Activated CD4-positive, alpha-beta T cell treated with anti-CD3 and anti-CD28 coated beads, Interleukin-2, Interleukin-4, amounts not matched to agents 100 ng/mL and 50 ng/mL, durations not matched to agents 16 hours and 8 hours (primary cell): Measurements from ENCODE around the gene SETD1B.
"Not testable (repeated sequence)": the region's sequence is repeated elsewhere in the genome, so short reads cannot be mapped to it uniquely, and the experiment has no call there.

Experiments used
- DNase-seq: peaks from one replicate; pipeline ENCODE4 v3.0.0-alpha.2; 2020; ENCODE audit warnings: low spot score

SETD1B gene

DNA sequence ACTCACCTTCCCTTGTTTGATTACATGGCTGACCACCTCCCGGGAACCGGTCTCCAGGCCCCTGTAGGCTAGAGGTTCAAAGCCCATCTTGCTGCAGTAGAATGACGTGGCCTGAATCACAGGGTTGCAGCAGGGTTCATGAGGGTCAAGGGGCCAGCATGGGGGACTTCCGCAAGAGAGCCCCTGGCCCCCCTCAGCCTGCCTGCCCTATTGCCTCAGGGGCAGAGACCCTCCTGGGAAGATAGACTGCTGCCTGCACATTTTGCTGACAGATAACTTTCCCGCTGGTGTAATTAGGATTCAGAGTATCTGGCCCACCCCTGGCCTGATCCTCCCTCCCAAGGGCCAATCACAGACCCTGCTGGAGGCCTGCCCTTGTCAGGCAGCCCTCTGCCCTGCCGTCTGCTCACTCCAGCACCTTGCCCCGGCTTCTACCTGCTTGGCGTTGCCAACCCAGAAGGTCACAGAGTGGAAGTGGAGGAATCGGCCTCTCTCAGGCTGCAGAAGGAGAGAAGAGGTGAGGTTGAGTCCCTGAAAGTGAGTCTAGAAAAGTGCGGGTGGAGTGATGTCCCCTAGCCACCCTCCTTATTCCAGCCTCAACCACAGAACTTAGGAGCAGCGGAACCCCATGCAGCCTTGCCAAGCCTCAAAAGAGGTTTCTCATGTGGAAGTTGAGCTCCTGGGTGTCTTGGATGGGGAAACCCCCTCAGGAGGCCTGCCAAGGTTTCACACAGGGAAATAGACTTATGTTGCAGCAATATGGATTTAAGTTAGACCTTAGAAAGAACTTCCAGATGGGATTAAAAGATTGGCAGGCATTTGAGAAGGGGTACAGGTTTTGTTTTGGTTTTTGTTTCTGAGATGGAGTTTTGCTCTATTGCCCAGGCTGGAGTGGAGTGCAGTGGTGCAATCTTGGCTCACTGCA is 53.8 kb downstream of the SETD1B start:
- DNase-seq, result no peak

DNA sequence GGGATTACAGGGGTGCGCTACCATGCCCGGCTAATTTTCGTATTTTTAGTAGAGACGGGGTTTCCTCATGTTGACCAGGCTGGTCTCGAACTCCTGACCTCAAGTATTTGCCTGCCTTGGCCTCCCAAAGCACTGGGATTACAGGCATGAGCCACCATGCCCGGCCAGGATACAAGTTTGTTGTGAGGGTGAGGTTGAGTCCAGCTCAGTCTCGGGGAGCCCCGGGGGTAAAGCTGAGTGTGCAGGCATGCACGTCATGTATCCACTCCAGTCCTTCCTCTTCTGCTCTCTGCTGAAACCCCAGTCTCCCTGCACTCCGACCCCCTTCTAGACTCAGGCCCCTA is 54.5 kb downstream of the SETD1B start:
- DNase-seq, result no peak

DNA sequence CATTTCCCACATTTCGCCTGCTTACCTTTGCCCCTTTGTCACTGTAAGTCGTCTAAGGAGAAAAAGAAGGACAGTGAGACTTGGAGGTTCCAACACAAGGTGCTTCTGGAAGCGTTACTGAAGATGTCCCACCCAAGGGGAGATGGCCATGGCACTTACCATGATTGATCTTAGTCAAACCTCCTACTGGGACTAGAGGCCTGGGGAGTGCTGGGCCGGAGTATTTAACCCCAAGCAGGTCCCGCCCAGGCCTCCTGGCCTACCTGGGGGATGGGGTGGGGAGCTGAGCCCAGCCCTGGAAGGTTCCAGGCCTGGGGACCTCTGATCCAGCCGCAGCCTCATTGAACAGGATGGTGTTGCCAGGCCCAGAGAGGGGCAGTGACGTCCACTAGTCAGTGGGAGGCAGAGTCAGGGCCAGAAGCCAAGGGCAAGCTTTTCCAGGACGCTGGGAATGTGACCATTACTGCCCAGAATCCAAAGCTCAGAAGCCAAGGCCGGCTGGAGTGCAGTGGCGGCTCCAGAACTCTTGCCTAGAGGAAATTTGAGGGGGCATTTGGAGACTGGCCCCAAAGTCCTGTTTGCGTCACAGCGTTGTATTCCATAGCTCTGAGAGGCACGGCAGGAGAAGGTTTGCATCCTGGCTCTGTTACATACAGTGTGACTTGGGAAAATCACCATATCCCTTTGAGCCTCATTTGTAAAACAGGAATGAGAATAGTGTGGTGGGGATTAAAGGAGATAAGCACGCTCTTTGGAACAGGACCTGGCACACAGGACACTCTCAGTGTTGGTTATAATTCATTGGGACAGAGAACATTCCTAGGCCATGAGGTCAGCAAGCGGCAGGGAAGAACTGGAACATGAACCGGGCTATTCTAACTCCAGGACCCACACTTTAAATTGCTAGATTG is 55.1 kb downstream of the SETD1B start, which contains the start of gene HPD:
TSS of gene HPD (minus strand) at position 198 of the 911 bp plus-strand sequence. CDS start at position 162, 36 bp downstream.
- DNase-seq, result no peak

DNA sequence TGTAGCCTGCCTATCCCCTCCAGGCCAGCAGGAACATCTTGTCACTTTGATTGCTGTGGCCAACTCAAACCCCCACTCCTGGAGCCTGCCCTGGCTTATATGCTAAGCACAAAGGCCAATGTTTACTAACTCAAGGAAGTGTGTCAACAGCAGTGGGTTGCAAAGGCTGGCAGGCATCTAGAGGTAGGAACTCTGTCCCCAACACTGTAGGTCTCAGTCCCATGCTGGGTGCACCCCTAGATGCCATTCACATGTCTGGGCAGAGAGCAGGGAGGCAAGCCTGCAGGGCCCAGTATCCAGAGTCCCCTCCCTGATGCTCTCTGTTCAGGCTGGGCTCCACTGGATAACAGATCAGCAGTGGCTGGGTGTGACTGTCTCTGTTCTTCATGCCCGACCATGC is 56.4 kb downstream of the SETD1B start:
- DNase-seq, result no peak

DNA sequence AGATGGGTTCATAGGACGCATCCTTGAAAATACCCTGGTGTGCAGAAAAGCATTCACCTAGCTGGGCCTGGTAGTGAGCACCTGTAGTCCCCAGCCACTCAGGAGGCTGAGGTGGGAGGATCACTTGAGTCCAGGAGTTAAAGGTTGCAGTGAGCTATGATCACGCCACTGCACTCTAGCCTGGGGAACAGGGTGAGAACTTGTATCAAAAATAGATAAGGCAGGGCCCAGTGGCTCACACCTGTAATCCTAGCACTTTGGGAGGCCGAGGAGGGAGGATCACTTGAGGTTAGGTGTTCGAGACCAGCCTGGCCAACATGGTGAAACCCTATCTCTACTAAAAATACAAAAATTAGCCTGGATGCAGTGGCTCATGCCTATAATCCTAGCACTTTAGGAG is 56.9 kb downstream of the SETD1B start:
- not testable (repeated sequence) for DNase-seq

DNA sequence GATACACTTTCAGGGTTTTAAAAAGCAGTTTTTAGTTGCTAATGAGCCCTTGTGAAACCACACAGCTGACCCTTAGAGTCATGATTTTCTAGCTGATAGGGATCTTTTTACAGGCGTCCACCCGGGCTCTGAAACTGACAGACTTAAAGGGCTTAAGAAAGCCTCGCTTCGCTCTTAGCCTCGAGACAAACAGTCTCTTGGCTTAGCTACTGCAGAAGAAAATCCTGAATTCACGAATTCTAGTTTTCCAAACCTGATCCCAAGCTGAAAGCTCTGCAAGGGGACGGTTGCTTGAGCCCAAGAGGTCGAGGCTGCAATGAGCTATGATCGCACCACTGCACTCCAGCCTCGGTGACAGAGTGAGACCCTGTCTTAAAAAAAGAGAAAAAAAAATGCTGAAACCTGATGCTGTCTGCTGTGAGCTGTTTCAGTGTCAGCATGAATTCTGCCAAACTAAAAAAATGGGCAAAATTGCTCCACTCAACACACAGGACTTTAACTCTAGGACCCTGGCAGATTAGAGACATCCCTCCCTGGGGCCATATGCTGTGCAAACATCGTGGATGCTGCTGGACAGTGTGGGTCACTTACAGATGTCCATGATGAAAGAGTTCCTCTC is 57.9 kb downstream of the SETD1B start:
- DNase-seq, result no peak

DNA sequence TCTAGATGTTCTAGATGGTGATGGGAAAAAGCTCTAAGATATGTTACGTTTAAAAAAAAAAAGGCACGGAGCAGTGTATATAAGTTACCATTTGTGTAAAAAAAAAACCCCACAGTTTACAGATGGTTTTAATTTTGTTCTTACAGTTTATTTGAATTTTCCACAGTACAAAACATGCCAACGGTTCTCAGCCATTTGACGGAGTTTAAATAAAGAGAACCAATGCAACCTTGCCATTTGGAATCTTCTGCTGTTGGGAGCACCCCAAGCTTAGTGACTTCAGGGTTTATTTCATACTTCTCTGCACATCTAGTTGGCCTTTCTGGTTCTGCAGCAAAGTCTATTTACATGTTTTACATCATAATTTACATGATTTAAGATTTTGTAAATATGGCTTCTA is 62.5 kb downstream of the SETD1B start:
- DNase-seq, result no peak

DNA sequence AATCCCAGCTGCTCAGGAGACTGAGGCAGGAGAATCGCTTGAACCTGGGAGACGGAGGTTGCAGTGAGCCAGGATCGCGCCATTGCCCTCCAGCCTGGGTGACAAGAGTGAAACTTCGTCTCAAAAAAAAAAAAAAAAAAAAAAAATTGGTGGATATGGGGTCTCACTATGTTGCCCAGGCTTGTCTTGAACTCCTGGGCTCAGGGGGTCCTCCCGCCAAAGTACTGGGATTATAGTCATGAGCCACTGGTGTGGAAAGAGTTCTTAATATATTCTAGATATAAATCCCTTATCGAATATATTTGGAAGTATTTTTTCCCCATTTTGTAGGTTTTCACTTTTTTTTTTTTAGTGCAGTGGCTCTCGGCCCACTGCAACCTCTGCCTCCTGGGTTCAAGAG is 65.4 kb downstream of the SETD1B start:
- not testable (repeated sequence) for DNase-seq

DNA sequence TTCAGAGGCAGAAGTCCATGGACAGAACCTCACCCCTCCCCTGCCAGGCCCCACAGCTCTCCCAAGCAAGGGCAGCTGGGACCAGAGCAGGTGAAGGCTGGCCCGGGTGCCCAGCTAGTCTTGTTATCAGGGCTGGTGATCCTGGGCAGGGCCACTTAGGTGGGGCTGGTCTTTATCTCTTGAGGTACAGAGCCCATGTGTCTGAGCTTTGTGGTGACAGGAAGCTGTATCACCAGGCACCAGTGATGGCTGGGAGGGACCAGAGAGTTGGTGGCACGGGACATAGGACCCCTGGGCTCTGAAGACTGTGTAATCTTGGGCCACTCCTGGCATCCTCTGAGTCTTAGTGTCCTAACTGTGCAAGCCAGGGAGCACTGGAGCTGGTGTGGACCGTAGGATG is 67.7 kb downstream of the SETD1B start:
- DNase-seq, result no peak

DNA sequence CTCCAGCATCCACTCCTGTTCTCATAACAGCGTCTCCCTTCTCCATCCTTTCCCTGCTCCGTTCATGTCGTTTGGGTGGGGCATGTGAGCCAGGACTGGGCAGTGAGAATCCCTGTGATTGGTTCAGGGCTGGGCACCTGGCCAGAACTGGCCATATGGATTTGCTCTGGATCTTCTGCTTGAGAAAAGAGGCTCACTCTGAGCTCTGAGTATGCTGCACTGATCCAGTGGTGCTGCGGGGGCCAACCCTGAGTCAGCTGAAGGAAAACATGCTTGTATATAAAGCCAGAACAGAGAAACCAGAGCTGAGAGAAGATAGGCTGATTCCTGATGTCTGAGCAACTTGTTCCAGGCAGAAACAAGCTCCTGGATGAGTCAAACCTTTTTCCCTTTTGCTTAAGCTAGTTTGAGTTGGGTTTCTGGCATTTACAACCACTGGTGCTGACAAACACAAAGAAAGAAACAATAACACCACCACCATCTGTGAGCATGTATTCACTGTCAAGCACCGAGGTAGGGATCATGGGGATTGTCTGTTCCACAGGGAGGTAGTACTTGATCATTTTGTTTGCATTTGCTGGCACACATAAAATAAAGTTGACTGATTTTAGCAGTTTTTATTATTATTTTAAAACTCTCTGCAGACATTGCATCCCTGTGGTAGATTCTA is 68.9 kb downstream of the SETD1B start:
- DNase-seq, result no peak

DNA sequence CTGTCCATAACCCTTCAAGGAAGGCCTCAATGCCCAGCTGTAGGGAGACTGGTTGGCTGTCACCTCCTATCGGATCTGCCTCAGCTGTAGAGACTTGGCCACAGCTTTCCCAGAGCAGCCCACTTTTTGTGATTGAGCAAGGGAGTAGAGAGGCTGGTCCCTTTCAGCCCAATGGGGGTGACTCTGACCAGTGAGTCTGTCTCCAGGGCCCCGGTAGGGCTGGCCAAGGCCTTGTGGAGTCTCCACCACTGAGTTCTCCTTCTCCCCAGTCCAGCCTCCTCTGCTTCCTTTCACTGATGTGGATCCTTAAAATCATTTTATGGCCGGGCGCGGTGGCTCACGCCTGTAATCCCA is 69.4 kb downstream of the SETD1B start:
- DNase-seq, result no peak

DNA sequence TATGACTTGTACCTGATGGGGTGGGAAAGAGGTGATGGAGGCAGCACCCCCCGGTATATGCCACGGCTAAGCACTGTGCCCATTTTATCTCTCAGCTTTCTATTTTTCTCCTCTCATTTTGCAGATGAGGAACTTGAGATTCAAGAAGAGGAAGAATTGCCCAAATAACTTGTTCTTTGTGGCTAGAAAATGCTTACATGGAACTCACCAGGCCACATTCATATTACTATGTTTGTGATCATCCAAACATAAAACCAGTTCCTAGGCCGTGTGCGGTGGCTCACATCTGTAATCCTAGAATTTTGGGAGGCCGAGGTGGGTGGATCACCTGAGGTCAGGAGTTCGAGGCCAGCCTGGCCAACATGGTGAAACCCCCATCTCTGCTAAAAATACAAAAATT is 70.3 kb downstream of the SETD1B start:
- DNase-seq, result no peak

DNA sequence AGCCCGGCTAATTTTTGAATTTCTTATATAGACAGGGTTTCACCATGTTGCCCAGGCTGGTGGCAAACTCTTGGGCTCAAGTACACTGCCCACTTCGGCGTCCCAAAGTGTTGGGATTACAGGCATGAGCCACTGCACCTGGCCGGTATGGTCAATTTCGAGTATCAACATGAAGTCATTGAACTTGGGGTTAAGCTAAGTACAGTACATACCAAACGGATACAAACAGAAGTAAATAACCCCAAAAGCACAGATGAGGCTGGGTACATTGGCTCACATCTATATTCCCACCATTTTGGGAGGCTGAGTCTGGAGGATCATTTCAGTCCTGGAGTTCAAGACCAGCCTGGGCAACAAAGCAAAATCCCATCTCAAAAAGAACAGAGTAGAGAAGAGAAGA is 71.8 kb downstream of the SETD1B start:
- DNase-seq, result no peak

DNA sequence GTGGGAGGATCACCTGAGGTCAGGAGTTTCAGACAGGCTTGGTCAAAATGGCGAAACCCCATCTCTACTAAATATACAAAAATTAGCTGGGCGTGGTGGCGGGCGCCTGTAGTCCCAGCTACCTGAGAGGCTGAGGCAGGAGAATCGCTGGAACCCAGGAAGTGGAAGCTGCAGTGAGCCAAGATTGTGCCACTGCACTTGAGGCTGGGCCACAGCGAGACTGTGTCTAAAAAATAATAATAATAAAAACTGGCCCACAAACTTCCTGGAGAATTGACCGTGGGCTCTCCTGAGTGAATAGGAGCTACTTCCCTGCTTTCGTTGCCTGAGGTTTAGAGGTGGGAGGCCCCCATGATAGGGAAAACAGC is 72.3 kb downstream of the SETD1B start:
- not testable (repeated sequence) for DNase-seq
